ENCODE results near the gene PARD3B. TPM values are rescaled to one million over a fixed set of nuclear protein-coding genes. Genes with fewer than 3 reads are reported as not detected.

PARD3B gene
- total RNA-seq, 1 experiment from 2014 or later = 7.6 TPM

DNA sequence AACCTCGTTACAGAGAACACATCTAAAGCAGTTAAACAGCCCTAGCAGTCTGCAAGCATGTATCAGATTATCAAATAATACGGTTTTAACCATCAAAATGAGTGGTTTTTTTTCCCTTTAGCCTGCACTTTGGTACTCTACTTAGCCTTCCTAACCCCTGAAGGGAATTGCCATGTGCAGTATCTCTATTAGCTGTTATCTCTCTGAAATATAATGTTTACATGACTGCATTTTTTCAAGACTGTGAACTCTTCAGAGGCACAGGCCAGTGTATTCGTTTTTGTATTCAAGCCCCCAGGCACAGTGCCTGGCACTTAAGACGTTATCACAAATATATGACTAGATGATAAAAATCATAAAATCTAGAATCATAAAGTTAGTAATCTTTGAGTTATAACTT lies 509.5 kb downstream of the PARD3B start:
- TF ChIP-seq EZH2 (IDR thresholded peaks at IDR 0.05; ENCODE audit: borderline replicate concordance, low read depth, low read length, poor library complexity, severe bottlenecking) = no peak
- no TSS peak for BruUV-seq (replicated peaks)
- Histone ChIP-seq H3K36me3 (ENCODE audit: insufficient read depth, low read length, poor library complexity, severe bottlenecking) (no peaks in the 10 kb centered on the region), H3K9me3 (ENCODE audit: low read depth, low read length, poor library complexity, severe bottlenecking) (no peaks in the 10 kb centered on the region), H3K4me1 (ENCODE audit: insufficient read depth, low read length, poor library complexity, severe bottlenecking) (no peaks in the 10 kb centered on the region), H3K4me3 (ENCODE audit: low read depth, low read length, poor library complexity, severe bottlenecking) (no peak overlapping the region), H3K27me3 (replicated peaks; ENCODE audit: insufficient read depth, low read depth, low read length, poor library complexity) (no peaks in the 10 kb centered on the region), H3K27ac (ENCODE audit: low read depth, low read length, poor library complexity, severe bottlenecking) (no peak overlapping the region)
- DNase-seq (ENCODE audit: low spot score) = no peak
- CTCF ChIA-PET = no interaction called here
- intact Hi-C loops (cut with micrococcal nuclease; ENCODE audit: unreplicated experiment) = no loop called here
- POLR2A ChIA-PET (ENCODE audit: low non-redundant PET) = no interaction called here

DNA sequence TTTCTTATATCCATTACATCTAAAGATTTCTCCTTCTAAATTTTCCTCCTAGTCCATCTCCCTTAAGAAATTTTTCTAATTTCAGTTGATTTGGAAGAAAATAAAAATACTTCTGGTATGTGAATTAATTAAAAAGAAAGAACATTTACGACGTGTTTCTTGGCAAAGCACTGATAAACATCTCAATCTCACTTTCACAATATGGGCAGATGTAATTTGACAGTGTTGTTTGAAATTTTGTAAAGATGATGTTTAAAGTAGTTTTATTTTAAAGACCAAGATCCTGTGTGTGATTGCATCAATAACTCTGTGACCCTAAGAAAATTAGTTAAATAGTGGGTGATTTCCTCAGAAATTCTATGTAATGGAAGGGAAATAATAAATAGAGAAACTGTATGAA lies 510.0 kb downstream of the PARD3B start:
- TF ChIP-seq, protein P1, sequence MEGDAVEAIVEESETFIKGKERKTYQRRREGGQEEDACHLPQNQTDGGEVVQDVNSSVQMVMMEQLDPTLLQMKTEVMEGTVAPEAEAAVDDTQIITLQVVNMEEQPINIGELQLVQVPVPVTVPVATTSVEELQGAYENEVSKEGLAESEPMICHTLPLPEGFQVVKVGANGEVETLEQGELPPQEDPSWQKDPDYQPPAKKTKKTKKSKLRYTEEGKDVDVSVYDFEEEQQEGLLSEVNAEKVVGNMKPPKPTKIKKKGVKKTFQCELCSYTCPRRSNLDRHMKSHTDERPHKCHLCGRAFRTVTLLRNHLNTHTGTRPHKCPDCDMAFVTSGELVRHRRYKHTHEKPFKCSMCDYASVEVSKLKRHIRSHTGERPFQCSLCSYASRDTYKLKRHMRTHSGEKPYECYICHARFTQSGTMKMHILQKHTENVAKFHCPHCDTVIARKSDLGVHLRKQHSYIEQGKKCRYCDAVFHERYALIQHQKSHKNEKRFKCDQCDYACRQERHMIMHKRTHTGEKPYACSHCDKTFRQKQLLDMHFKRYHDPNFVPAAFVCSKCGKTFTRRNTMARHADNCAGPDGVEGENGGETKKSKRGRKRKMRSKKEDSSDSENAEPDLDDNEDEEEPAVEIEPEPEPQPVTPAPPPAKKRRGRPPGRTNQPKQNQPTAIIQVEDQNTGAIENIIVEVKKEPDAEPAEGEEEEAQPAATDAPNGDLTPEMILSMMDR (conservative IDR thresholded peaks at IDR 0.05; ENCODE audit: low read depth, low read length) = no peak
- TF ChIP-seq EZH2 (IDR thresholded peaks at IDR 0.05; ENCODE audit: borderline replicate concordance, low read depth, low read length, poor library complexity, severe bottlenecking) = no peak
- H3K27ac ChIP-seq (ENCODE audit: low read depth, low read length, poor library complexity, severe bottlenecking) = no peak overlapping the region
- no peak for DNase-seq (ENCODE audit: low spot score)
- no peaks in the 10 kb centered on the region for H3K27me3 ChIP-seq (replicated peaks; ENCODE audit: insufficient read depth, low read depth, low read length, poor library complexity)
- BruUV-seq (replicated peaks) = no TSS peak
- no peak overlapping the region for H3K4me3 ChIP-seq (ENCODE audit: low read depth, low read length, poor library complexity, severe bottlenecking)
- ChIA-PET POLR2A (ENCODE audit: low non-redundant PET) (no interaction called here), CTCF (no interaction called here)
- no peaks in the 10 kb centered on the region for H3K9me3 ChIP-seq (ENCODE audit: low read depth, low read length, poor library complexity, severe bottlenecking)
- H3K36me3 ChIP-seq (ENCODE audit: insufficient read depth, low read length, poor library complexity, severe bottlenecking) = no peaks in the 10 kb centered on the region
- no peaks in the 10 kb centered on the region for H3K4me1 ChIP-seq (ENCODE audit: insufficient read depth, low read length, poor library complexity, severe bottlenecking)
- intact Hi-C loops (cut with micrococcal nuclease; ENCODE audit: unreplicated experiment) = no loop called here

DNA sequence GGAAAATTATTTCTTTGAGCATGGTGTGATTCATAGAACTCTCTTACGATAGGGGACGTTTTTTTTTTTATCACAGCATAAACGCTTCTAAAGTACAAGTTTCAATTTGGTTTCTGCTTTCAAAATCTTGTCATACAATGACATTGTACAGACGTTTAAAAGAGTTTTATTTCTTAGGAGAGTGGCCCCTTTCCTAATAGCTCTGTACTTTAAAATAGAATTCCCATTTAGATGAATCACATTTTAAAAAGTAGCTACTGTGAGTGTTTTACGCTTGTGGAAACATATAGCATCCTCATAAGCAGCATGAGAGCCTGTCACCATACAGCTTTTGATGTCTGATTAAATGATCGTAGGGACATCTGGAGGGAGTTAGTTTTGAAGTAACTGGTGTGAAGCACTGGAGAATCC lies 510.9 kb downstream of the PARD3B start:
- BruUV-seq (replicated peaks) = no TSS peak
- no peaks in the 10 kb centered on the region for H3K36me3 ChIP-seq (ENCODE audit: insufficient read depth, low read length, poor library complexity, severe bottlenecking)
- TF ChIP-seq, protein P1 (conservative IDR thresholded peaks at IDR 0.05; ENCODE audit: low read depth, low read length) = no peak
- TF ChIP-seq EZH2 (IDR thresholded peaks at IDR 0.05; ENCODE audit: borderline replicate concordance, low read depth, low read length, poor library complexity, severe bottlenecking) = no peak
- CTCF ChIA-PET = no interaction called here
- H3K27ac ChIP-seq (ENCODE audit: low read depth, low read length, poor library complexity, severe bottlenecking) = no peak overlapping the region
- H3K27me3 ChIP-seq (replicated peaks; ENCODE audit: insufficient read depth, low read depth, low read length, poor library complexity) = no peaks in the 10 kb centered on the region
- DNase-seq (ENCODE audit: low spot score) = no peak
- no peaks in the 10 kb centered on the region for H3K4me1 ChIP-seq (ENCODE audit: insufficient read depth, low read length, poor library complexity, severe bottlenecking)
- intact Hi-C loops (cut with micrococcal nuclease; ENCODE audit: unreplicated experiment) = no loop called here
- H3K4me3 ChIP-seq (ENCODE audit: low read depth, low read length, poor library complexity, severe bottlenecking) = no peak overlapping the region
- POLR2A ChIA-PET (ENCODE audit: low non-redundant PET) = no interaction called here
- no peaks in the 10 kb centered on the region for H3K9me3 ChIP-seq (ENCODE audit: low read depth, low read length, poor library complexity, severe bottlenecking)

DNA sequence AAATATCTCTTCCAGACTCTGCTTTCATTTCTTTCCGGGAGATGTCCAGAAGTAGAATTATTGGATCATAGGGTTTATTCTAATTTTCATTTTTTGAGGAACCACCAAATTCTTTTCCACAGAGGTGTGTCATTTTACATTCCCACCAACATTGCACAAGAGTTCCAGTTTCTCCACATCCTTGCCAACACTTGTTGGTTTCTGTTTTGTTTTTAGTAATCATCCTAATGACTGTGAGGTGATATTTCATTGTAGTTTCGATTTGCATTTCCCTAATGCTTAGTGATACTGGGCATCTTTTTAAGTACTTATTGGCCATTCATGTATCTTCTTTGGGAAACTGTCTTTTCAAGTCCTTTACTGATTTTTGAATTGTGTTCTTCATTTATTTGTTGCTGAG lies 513.1 kb downstream of the PARD3B start:
- H3K4me1 ChIP-seq (ENCODE audit: insufficient read depth, low read length, poor library complexity, severe bottlenecking) = no peaks in the 10 kb centered on the region
- H3K27ac ChIP-seq (ENCODE audit: low read depth, low read length, poor library complexity, severe bottlenecking) = no peak overlapping the region
- ChIA-PET POLR2A (ENCODE audit: low non-redundant PET) (no interaction called here), CTCF (no interaction called here)
- no peaks in the 10 kb centered on the region for H3K9me3 ChIP-seq (ENCODE audit: low read depth, low read length, poor library complexity, severe bottlenecking)
- no TSS peak for BruUV-seq (replicated peaks)
- intact Hi-C loops (cut with micrococcal nuclease; ENCODE audit: unreplicated experiment) = no loop called here
- H3K27me3 ChIP-seq (replicated peaks; ENCODE audit: insufficient read depth, low read depth, low read length, poor library complexity) = no peaks in the 10 kb centered on the region
- no peak for DNase-seq (ENCODE audit: low spot score)
- no peak overlapping the region for H3K4me3 ChIP-seq (ENCODE audit: low read depth, low read length, poor library complexity, severe bottlenecking)
- TF ChIP-seq, protein P1 (conservative IDR thresholded peaks at IDR 0.05; ENCODE audit: low read depth, low read length) = no peak
- TF ChIP-seq EZH2 (IDR thresholded peaks at IDR 0.05; ENCODE audit: borderline replicate concordance, low read depth, low read length, poor library complexity, severe bottlenecking) = no peak
- H3K36me3 ChIP-seq (ENCODE audit: insufficient read depth, low read length, poor library complexity, severe bottlenecking) = no peaks in the 10 kb centered on the region

Data from A673 (cell line).